ENCODE data around the gene PXYLP1.

PXYLP1 gene

DNA sequence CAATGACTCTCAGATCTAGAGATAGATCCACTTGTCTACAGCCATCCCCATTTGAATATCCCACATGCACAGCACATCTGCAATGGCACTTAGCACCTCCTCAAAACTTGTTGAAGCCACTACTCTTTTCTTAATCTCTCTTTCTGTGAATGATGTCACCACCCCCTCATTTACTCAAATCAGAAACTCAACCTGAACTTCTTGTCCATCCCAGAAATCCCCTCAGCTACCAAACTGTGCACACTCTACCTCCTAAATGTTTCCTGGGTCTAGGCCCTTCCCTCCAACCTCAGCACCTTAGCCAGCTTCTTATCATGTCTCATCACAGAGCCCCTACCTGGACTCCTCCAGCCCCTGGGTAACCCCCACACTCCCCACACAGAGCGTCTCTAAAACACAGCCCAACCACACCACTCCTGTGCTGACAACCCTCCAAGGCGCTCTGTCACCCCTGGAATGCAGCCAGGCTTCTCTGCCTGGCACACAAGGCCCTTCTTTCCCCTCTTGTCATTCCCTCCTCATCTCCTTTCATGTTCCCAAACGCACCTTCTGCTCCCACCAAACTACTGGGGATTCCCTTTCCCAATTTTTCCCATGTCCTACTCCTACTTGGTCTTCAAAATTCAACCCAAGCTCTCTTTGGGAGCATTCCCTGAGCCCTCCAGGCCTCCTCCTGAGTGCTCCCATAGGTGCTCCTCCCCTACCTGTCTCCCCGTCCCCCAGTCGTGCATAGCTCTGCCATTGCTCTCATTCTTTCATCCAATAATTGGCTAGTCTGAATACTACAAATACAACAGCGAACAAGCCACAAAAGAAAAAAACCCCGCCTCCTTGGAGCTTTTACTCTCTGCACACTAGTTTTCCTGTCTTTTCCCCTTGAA lies 96.9 kb downstream of the PXYLP1 start:
- no peak for DNase-seq

DNA sequence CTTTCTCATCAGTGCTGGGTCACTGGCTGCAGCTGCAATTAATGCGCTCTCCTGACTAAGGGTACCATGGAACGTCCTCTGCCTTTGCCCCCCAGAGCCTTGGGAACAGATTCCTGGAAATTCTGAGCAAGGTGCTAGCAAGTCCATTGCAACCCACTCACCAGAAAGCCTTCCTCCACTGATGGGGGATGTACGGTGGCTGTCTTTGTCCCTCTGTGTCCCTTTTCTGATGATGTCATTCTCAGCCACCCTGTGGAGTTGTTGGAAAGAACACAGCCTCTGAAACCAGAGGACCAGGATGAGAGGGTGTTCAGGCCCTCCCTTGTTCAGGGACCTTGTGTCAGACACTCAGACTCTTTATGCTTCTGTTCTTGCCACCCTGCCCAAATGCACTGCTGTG lies 98.6 kb downstream of the PXYLP1 start:
- DNase-seq, result no peak

DNA sequence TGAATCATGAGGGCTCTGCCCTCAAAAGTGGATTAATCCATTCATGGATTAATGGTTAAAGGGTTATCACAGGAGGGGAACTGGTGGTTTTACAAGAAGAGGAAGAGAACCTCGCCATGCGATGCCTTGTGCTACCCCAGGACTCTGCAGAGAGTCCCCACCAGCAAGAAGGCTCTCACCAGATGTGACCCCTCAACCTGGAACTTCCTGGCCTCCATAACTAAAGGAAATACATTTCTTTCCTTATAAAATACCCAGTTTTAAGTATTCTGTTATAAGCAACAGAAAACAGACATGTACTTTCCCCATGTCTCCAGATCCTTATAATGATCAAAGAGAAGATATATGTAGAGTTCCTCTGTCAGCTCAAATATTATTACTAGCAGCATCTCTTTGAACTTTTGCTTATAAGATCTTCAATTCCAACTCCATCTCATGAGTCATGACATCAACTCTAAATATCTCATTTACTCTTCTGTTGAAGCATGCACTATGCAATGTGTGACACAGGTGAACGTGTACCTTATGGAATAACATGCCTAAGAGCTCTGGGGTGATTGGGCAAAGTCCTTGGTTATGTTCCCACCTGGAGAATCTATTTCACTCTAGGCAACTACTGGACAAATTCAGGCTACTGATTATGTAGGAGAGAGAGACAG lies 99.2 kb downstream of the PXYLP1 start:
- no peak for DNase-seq

DNA sequence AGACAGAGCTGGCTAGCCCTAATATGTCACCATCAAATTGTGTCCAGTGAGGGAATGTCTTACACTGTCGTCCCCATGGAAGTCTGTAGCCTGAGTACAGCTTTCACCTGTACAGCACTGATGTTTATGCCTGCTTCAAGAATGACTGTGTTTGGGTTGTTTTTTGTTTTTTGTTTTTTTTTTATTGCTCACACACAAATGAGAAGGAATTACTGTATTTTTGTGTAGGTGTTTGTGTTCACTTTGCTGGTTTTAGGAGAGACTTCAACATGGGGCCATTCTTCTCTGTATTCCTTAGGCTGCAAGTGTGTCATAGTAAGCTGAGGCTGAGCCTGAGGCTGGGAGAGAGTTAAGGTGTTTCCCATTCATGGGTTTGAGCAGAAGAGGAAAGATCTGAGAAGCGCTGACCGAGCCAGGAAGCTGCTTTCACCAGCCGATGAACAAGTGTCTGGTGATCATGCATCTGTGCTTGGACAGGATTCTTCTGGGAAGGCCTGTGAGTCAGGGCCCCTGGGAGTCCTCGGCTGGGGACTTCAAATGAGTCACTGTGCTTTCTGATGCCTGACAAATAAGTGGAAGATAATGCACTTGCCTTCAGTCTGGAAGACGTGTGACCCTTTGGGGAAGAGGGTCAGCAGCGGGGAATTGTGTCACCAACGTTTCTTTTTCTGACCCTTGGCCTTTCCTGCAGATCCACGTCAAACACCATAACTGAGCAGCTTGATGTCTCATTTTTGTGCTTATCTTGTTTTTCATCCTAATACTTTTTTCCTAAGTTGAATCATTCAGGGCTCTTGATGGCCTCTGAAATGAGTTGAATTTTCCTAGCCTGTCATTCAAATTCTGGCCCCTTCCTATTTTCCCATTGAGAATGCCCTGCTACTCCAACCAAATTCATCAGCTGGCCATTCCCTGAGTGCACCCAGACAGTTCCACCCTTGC lies 100.0 kb downstream of the PXYLP1 start:
- no peak for DNase-seq

DNA sequence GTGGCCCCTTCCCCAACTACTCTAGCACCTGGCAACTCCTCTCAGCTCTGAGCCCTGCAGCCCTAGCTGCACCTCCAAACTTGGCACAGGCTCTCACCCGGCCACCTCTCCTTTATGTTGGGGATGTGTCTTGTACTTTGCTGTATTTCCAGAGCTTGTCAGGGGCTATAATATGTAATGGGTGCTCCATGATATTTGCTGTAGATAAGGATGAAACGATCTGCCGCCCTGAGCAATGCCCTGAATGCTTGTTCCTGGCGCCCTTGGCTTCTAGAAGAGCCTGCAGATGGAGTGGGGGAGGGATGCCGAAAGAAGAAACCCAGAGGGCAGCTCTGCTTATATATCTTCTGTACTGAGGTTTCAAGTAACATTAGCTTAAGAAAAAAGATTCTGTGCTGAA lies 100.8 kb downstream of the PXYLP1 start:
- no peak for DNase-seq

DNA sequence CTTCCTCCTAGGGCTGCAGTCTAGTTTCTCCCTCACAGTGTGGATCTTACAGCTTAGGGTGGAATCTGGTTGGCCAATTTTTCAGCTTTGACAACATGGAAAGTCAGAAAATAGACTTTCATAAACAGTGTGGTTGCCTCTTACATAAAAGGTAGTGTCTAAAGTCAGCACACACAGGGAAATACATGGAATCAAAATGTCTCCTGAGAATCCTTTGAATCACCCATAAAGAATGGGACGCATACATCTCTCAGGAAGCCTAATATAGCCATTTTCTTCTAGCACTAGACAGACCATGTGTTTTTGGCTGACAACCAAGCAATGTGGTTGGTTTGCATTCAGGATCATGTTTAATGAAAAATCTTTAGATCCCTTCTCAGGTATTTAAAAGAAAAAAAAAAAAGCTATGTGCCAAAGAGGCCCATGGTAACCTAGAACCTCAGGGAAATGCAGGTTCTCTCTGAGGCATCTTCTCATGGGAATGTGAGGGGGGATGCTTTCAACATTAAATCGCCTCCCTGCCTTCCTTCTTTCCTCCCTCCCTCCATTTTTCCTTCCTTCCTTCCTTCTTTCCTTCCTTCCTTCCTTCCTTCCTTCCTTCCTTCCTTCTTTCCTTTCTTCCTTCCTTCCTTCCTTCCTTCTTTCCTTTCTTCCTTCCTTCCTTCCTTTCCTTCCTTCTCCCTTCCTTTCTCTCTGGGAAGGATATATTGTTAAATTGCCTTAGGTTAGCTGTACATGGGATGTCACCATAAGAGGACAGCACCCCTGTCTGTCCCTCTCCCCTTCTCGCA lies 102.4 kb downstream of the PXYLP1 start:
- DNase-seq, result no peak

DNA sequence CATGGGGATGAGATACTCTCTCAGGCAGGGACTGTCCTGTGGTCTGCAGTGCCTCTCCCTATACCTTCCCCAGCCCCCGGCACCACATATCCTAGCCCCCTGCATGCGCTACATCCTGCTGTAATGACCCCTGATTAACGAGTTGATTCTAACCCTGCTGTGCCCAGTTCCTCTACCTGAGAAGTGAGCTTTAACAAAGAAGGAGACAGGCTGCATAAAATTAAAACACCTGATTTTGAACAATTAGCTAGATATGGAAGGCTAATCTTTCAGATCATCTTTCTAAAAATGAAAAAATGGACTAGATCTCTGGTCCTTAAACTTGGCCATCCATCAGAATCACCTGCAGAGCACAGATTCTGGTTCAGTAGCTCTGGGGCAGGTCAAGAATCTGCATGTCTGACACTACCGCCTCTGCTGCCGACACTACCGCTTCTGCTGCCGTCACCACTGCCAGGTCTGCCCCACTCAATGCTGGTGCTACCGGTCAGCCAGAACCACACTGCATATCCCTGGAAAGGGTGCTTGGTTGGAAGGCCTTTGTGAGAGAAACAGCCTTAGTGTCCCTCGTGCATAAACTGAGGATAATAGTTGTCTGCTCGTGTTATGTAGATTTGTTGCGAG lies 103.1 kb downstream of the PXYLP1 start:
- no peak for DNase-seq

DNA sequence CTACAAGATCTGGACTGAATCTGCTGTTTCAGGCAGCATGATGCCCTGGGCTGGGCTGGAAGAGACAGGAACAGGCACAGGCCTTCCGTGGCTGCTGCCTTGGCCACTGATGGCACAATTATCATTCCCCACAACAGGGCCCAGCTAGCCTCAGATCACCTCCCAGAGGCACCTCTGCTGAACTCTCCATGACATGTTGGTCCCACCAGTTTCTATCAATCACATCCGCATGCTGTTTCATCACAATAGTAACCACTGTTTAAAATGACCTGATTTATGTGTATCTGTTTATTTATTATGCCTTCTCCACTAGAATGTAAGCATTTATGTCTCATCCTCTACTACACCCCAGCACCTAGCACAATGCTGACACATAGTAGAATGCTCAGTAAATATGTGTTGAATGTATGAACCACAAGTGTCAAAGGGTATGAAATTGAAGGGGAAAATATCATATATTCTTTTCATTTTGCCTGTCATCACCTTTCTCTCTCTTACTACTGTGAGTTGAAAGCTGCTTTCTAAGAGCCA lies 104.0 kb downstream of the PXYLP1 start:
- no peak for DNase-seq

DNA sequence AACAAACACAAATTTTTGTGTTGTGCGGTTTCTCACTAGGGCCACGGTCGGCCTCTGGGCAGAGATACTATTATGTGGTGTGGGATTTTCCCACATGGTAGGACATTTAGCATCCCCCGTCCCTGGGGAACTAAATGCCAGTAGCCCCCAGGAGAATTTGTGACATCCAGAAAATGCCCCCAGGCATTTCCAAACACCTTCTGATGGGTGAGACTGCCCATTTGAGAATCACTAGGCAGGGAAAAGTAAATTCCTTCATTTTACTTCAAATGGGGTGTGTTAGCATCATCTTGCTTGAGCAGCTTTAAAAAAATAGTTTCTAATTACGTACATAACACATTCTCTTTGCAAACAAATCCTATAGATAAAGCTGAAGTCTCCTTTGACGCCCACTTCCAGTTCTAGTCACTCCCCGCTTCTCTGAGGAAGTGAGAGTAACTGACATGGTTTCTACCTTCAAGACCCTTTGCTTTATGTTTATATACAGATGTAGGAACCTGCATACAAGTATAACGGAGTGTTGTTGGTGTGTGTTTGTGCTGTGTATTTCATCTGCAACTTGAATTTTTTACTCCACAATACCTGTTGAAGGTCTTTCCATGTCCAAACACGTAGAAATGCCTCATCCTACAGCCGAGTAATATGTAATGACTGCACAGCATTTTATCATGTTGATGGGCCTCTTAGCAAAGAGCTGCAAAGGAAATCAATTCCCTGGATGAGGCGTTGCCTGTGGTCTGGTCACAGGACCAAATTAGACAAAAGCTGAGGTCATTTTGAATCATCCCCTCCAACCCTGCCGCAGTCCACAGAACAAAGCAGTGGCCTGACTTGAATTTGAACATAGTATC lies 105.3 kb downstream of the PXYLP1 start:
- no peak for DNase-seq

DNA sequence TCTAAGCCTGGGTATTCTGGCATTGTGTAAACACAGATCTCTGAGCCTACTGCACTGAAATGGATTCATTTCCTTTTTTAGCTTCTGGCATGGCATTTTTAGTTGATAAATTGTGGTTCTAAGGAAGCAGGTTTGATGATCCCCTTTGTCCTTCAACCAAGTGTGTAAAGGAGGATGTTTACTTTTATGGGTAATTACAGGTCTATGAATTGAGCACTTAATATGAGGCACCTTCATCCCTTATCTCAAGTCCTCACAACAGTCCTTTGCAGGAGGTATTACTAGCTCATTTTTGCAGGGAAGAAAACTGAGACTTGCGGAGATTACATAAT lies 105.9 kb downstream of the PXYLP1 start:
- no peak for DNase-seq

DNA sequence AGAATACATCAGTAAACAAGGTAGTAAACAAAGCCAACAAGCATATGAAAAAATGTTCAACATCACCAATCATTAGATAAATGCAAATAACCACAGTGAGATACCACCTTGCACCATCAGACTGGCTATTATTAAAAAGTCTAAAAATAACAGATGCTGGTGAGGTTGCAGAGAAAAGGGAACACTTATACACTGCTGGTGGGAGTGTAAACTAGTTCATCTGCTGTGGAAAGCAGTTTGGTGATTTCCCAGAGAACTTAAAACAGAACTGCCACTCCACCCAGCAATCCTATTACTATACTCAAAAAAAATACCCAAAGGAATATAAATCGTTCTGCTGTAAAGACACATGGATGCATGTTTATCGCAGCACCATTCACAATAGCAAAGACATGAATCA lies 106.4 kb downstream of the PXYLP1 start:
- no peak for DNase-seq

DNA sequence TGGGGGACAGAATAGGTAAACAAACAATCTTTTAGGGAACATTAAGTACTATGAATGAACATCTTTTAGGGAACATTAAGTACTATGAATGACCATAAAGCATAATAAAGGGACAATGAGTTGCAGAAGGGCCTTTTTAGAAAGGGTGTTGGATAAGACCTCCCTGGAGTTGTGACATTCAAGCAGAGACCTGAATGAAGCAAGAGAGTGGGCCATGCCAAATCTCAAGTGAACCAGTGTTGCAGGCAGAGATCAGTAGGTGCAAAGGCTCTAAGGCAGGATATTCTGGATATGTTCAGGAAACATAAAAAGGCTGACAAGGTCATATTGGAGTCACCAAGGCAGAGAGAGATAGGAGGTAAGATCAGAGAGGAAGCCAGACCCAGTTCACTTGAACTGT lies 107.3 kb downstream of the PXYLP1 start:
- no peak for DNase-seq

DNA sequence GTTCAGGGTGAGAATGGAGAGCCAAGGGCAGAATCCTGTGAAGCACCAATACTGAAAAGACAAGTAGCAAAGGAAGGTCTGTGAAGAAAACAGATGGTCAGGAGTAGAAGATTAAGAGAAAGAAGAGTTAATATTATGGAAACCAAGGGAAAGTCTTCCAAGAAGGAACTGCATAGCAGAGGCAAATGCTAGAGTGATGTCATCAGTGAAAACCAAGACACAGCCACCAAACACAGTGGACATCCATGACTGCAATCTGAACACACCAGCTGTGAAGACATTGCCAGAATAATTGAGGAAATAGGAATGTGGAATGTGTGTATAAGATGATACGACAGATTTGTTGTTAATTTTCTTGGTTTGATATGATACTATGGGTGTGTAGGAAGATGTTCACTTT lies 109.9 kb downstream of the PXYLP1 start:
- DNase-seq, result no peak

DNA sequence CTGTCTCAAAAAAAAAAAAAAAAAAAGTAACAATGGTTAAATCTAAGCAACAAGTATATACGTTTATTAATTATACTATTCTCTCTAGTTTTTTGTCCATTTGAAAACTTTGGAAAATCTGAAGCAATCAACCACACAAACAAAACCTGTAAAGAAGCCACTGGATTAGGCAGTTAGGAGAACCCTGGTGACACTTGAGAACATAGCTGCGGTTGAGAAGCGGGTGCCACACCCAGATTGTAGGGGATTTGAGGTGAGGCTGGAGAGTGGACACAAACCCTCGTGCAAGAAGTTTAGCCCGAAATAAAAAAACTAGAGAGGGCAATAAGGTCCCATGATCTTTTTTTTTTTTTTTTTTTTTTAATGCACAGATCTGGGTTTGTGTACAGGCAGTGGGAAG lies 110.8 kb downstream of the PXYLP1 start:
- DNase-seq, result no peak

DNA sequence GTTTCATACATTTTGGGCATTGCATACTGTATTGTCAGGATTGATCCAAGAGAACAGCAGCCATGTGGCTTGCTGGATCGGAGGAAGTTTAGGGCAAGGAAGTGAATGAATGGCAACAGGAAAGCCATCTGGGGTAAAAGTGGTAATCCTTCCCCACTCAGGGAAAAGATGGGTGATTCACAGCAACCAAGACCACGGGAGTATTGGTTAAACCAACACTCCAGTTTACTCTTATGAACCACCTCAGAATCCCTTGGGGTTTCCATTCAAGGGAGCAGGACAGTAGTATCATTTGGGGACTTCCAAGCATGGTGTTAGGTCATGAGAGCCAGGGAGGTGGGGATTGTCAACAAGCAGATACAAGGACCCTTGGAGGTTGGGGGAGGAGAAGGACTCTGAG lies 111.5 kb downstream of the PXYLP1 start:
- no peak for DNase-seq

DNA sequence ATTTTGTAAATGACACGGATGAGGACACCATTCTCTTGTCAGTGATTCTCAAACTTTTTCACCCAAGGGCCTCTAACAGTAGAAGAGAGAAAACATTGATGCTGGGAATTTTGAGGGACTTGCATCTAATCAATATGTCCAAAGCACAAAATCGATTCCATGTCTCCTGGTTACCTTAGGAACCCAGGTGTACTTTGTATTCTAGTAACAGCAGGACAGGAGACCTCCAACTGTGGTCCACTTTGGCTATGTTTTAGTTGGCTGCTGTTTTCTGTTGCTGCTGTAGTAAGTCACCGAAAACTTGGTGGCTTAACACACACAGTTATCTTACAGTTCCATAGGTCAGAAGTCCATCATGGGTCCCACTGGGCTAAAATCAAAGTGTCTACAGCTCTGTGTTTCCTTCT lies 112.2 kb downstream of the PXYLP1 start:
- DNase-seq, result no peak
